Naive thymus-derived CD4-positive, alpha-beta T cell (primary cell): ENCODE data around the gene ST7L. TPM values are rescaled to one million over a fixed set of nuclear protein-coding genes. Genes with fewer than 3 reads are reported as not detected.

Source experiments
- ATAC-seq: fragments of 150-1000 bp; cut with Tn5 transposase; 2 replicates; pipeline ENCODE4 v1.10.0; 2021; ENCODE audit warnings: mild to moderate bottlenecking, moderate library complexity
- CTCF ChIA-PET: fragments of 350-600 bp; sonication (Branson Sonifier 250); formaldehyde crosslinking; loops from one replicate; lab custom pipeline; 2021; ENCODE audit warnings: antibody characterized with exemption; lab: Charles Lee
- POLR2A ChIA-PET: fragments of 350-600 bp; sonication (Branson Sonifier 250); formaldehyde crosslinking; loops from one replicate; lab custom pipeline; 2021; ENCODE audit warnings: antibody characterized with exemption, inconsistent platforms; lab: Charles Lee
- DNase-seq, 9 donors: peaks; one replicate each; pipeline versions ENCODE4 v3.0.0 to v3.0.0-alpha.2; 2020 to 2022; ENCODE audit warnings: mixed read lengths in 1 of 9
- H3K27ac ChIP-seq: one replicate; pipeline ENCODE4 v1.7.0; 2013; ENCODE audit warnings: mild to moderate bottlenecking, low read depth, low read length, moderate library complexity
- H3K27me3 ChIP-seq, 2 donors: one replicate each; pipeline ENCODE4 v1.7.0; 2013; ENCODE audit warnings: low read length in 2 of 2, mild to moderate bottlenecking in 2 of 2, moderate library complexity in 2 of 2; ENCODE audit not compliant: control insufficient read depth in 2 of 2, insufficient read depth in 2 of 2
- H3K36me3 ChIP-seq, 3 experiments: 1 replicate in 2 of 3; 2 replicates in 1 of 3; pipeline ENCODE4 v1.7.0; 2013; ENCODE audit warnings: low read length in 3 of 3, mild to moderate bottlenecking in 3 of 3, moderate library complexity in 1 of 3; ENCODE audit not compliant: insufficient read depth in 3 of 3, control insufficient read depth in 2 of 3
- H3K4me1 ChIP-seq, 2 donors: one replicate each; pipeline ENCODE4 v1.7.0; 2013; ENCODE audit warnings: low read length in 2 of 2, mild to moderate bottlenecking in 2 of 2, moderate library complexity in 1 of 2; ENCODE audit not compliant: control insufficient read depth in 2 of 2, insufficient read depth in 2 of 2
- H3K4me3 ChIP-seq: 2 replicates; pipeline ENCODE4 v1.7.0; 2013; ENCODE audit warnings: mild to moderate bottlenecking, low read length
- H3K9me3 ChIP-seq, 3 experiments: 1 replicate in 2 of 3; 2 replicates in 1 of 3; pipeline ENCODE4 v1.7.0; 2013; ENCODE audit warnings: low read length in 3 of 3; ENCODE audit not compliant: control insufficient read depth in 2 of 3
- H3K27ac Mint-ChIP-seq, 9 donors: one replicate each; pipeline ENCODE4 v1.8.0; 2020 to 2022; ENCODE audit warnings: mixed read lengths in 9 of 9, mild to moderate bottlenecking in 8 of 9, moderate library complexity in 5 of 9, inconsistent platforms in 2 of 9
- H3K27me3 Mint-ChIP-seq, 5 donors: one replicate each; pipeline ENCODE4 v1.8.0; 2021 to 2022; ENCODE audit warnings: mixed read lengths in 5 of 5, mild to moderate bottlenecking in 1 of 5
- H3K36me3 Mint-ChIP-seq, 5 donors: one replicate each; pipeline ENCODE4 v1.8.0; 2020 to 2022; ENCODE audit warnings: mixed read lengths in 5 of 5, mild to moderate bottlenecking in 3 of 5, inconsistent platforms in 1 of 5
- H3K4me1 Mint-ChIP-seq, 7 donors: one replicate each; pipeline ENCODE4 v1.8.0; 2020 to 2022; ENCODE audit warnings: mixed read lengths in 7 of 7, mild to moderate bottlenecking in 3 of 7, inconsistent platforms in 1 of 7
- H3K4me3 Mint-ChIP-seq, 10 donors: one replicate each; pipeline ENCODE4 v1.8.0; 2020 to 2022; ENCODE audit warnings: mild to moderate bottlenecking in 10 of 10, mixed read lengths in 10 of 10, moderate library complexity in 6 of 10, inconsistent platforms in 2 of 10
- H3K9me3 Mint-ChIP-seq, 11 donors: one replicate each; pipeline ENCODE4 v1.8.0; 2020 to 2022; ENCODE audit warnings: mixed read lengths in 11 of 11, mild to moderate bottlenecking in 4 of 11, inconsistent platforms in 1 of 11, moderate library complexity in 1 of 11
- intact Hi-C, 2 donors: fragments of 100-400 bp; cut with micrococcal nuclease; formaldehyde crosslinking; loops; one replicate each; pipeline ENCODE4 v1.15.1; 2023
- polyA plus RNA-seq, 2 donors: library from polyadenylated mRNA; unstranded; fragments of 300-500 nt; fragmentation: Illumina TruSeq; gene quantifications; one replicate each; pipeline ENCODE4 v1.2.3, GENCODE V29; 2021
- total RNA-seq, 6 experiments: library from RNA in 5 of 6; stranded (reverse) in 5 of 6; gene quantifications; 1 replicate in 5 of 6; 2 replicates in 1 of 6; pipeline ENCODE4 v1.2.3 and lab custom pipeline; 2021 to 2026

The ST7L gene
- total and polyA plus RNA-seq, 7 experiments from 2014 or later = 14.0 to 26.8 (median 22.7) TPM

DNA sequence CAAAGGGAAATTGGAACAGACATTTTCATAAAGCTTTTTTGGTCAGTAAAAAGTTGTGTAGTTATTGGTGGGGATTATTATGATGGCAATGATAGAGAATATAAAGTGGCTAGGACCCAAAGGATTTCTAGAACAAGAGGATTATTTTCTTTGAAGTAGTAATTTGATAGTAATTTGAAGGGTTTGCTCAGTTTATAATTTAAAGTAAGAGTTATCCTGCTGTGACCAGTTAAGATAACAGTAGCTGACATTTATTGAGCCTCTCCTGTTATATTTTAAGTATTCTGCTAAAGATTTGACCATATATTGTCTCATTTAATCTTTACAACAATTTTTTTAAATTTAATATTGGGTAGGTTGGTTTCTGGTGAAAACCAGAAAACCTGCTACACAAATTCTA is 15.4 kb upstream of the ST7L start:
- intact Hi-C loops = no loop called here
- Histone ChIP-seq H3K27me3 (no peaks in the 10 kb centered on the region), H3K4me1 (peaks cover 17 to 46% of the 10 kb centered on the region in 2 donors), H3K9me3 (no peaks in the 10 kb centered on the region), H3K36me3 (peaks cover 0 to 9% (median 0%) of the 10 kb centered on the region in 3 experiments), H3K4me3 (no peak overlapping the region), H3K27ac (no peak overlapping the region)
- DNase-seq (no peak), ATAC-seq (no peak)
- H3K36me3 Mint-ChIP-seq = peaks cover 7 to 37% (median 27%) of the 10 kb centered on the region in 5 donors
- ChIA-PET CTCF (no interaction called here), POLR2A (interaction anchor here (0.6 to 0.9 kb wide), 3 partner anchors 15 to 23 kb away, joined by 3 to 4 read pairs (median 3); partner anchors contain the start of gene ST7L)
- H3K4me1 Mint-ChIP-seq = peaks cover 46 to 83% (median 75%) of the 10 kb centered on the region in 7 donors
- H3K4me3 Mint-ChIP-seq = peak overlapping the region in 2 of 10 donors; percentile 4 to 41
- no peaks in the 10 kb centered on the region for H3K27me3 Mint-ChIP-seq
- H3K9me3 Mint-ChIP-seq = no peaks in the 10 kb centered on the region
- H3K27ac Mint-ChIP-seq = peak overlapping the region in 4 of 9 donors; percentile 14 to 62 (median 48)

GRCh38 chr1:112633628-112634027 is 14.7 kb upstream of the ST7L start:
- Mint-ChIP-seq H3K4me3 (peak overlapping the region in 4 of 10 donors; percentile 21 to 41 (median 32)), H3K4me1 (peaks cover 54 to 86% (median 83%) of the 10 kb centered on the region in 7 donors), H3K27ac (peak overlapping the region in 6 of 9 donors; percentile 14 to 77 (median 46)), H3K9me3 (no peaks in the 10 kb centered on the region), H3K27me3 (no peaks in the 10 kb centered on the region), H3K36me3 (peaks cover 12 to 40% (median 31%) of the 10 kb centered on the region in 5 donors)
- Histone ChIP-seq H3K9me3 (no peaks in the 10 kb centered on the region), H3K4me1 (peaks cover 24 to 54% of the 10 kb centered on the region in 2 donors), H3K4me3 (no peak overlapping the region), H3K27me3 (no peaks in the 10 kb centered on the region), H3K27ac (no peak overlapping the region), H3K36me3 (peaks cover 0 to 9% (median 0%) of the 10 kb centered on the region in 3 experiments)
- POLR2A ChIA-PET = no interaction called here
- DNase-seq = no peak
- CTCF ChIA-PET = no interaction called here
- intact Hi-C loops = no loop called here
- no peak for ATAC-seq

GRCh38 chr1:112629256-112629655 is 10.3 kb upstream of the ST7L start:
- Histone ChIP-seq H3K27me3 (no peaks in the 10 kb centered on the region), H3K4me3 (no peak overlapping the region), H3K27ac (no peak overlapping the region), H3K36me3 (peaks cover 0 to 21% (median 3%) of the 10 kb centered on the region in 3 experiments), H3K4me1 (peaks cover 41 to 62% of the 10 kb centered on the region in 2 donors), H3K9me3 (no peaks in the 10 kb centered on the region)
- Mint-ChIP-seq H3K27me3 (no peaks in the 10 kb centered on the region), H3K9me3 (peaks cover 0 to 1% (median 0%) of the 10 kb centered on the region in 11 donors), H3K4me3 (peak overlapping the region in 6 of 10 donors; percentile 3 to 42 (median 26)), H3K27ac (peak overlapping the region in 8 of 9 donors; percentile 2 to 73 (median 30)), H3K36me3 (peaks cover 8 to 56% (median 42%) of the 10 kb centered on the region in 5 donors), H3K4me1 (peaks cover 68 to 94% (median 91%) of the 10 kb centered on the region in 7 donors)
- ATAC-seq (no peak), DNase-seq (no peak)
- CTCF ChIA-PET = no interaction called here
- POLR2A ChIA-PET = interaction anchor here (0.9 kb wide), 1 partner anchor 11 kb away, joined by 3 read pairs; no protein-coding TSS in a partner anchor
- intact Hi-C loops = loop anchor here in 1 of 2 donors (2.0 kb wide), 1 partner anchor 14 kb away; no protein-coding TSS in a partner anchor

DNA sequence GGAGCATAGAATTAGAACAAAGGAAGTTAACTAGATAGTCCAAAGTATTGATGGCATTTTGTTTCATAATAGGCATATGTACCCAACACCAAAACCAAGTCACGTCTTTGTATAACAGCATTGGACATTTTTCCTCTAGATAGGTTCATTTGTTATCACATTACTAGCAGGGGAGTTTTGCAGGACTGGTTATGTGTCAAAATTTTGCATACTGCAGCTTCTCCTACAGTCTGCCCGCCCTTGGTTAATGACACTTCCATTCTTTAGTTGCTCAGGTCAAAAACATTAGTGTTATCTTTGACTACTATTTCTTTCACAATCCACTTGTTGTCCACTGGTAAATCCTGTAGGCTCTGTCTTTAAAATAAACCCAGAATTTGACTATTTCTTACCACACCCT is 9.6 kb upstream of the ST7L start:
- ChIA-PET CTCF (no interaction called here), POLR2A (no interaction called here)
- H3K9me3 ChIP-seq = no peaks in the 10 kb centered on the region
- H3K4me1 Mint-ChIP-seq = peaks cover 62 to 91% (median 87%) of the 10 kb centered on the region in 7 donors
- DNase-seq = no peak
- no peak for ATAC-seq
- no peak overlapping the region for H3K27ac ChIP-seq
- H3K27me3 ChIP-seq = no peaks in the 10 kb centered on the region
- no peak overlapping the region for H3K4me3 ChIP-seq
- H3K27me3 Mint-ChIP-seq = no peaks in the 10 kb centered on the region
- peaks cover 0 to 1% (median 0%) of the 10 kb centered on the region in 11 donors for H3K9me3 Mint-ChIP-seq
- H3K27ac Mint-ChIP-seq = peak overlapping the region in 5 of 9 donors; percentile 2 to 56 (median 30)
- peaks cover 0 to 21% (median 3%) of the 10 kb centered on the region in 3 experiments for H3K36me3 ChIP-seq
- H3K4me1 ChIP-seq = peaks cover 41 to 55% of the 10 kb centered on the region in 2 donors
- intact Hi-C loops = loop anchor here in 1 of 2 donors (2.0 kb wide), 1 partner anchor 14 kb away; no protein-coding TSS in a partner anchor
- peaks cover 8 to 50% (median 38%) of the 10 kb centered on the region in 5 donors for H3K36me3 Mint-ChIP-seq
- peak overlapping the region in 3 of 10 donors; percentile 34 to 42 (median 40) for H3K4me3 Mint-ChIP-seq

DNA sequence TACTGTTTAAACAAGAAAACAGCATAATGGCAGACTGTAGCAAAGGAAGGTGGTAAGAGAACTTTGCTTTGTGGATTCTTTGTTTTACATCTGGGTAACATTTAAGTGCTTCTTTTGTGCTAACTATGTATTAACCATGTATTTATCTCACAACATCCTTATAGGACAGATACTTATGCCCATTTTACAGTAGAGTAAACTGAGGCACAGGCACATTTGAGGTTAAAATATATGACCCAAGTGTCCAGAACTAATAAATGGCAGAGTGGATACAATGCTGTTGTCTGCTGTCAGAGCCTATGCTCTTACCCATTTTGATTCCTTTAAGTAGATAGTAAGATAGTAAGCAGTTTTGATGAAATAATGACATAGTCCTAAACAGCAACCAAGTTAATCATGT is 7.9 kb upstream of the ST7L start:
- H3K4me1 Mint-ChIP-seq = peaks cover 62 to 91% (median 86%) of the 10 kb centered on the region in 7 donors
- peaks cover 0 to 1% (median 0%) of the 10 kb centered on the region in 11 donors for H3K9me3 Mint-ChIP-seq
- POLR2A ChIA-PET = no interaction called here
- peak overlapping the region in 5 of 9 donors; percentile 14 to 90 (median 38) for H3K27ac Mint-ChIP-seq
- intact Hi-C loops = no loop called here
- CTCF ChIA-PET = no interaction called here
- Histone ChIP-seq H3K9me3 (no peaks in the 10 kb centered on the region), H3K4me3 (no peak overlapping the region), H3K4me1 (peaks cover 33 to 47% of the 10 kb centered on the region in 2 donors), H3K36me3 (peaks cover 0 to 21% (median 3%) of the 10 kb centered on the region in 3 experiments), H3K27ac (no peak overlapping the region), H3K27me3 (no peaks in the 10 kb centered on the region)
- DNase-seq (no peak), ATAC-seq (no peak)
- peak overlapping the region in 5 of 10 donors; percentile 11 to 40 (median 23) for H3K4me3 Mint-ChIP-seq
- H3K36me3 Mint-ChIP-seq = peaks cover 8 to 44% (median 26%) of the 10 kb centered on the region in 5 donors
- no peaks in the 10 kb centered on the region for H3K27me3 Mint-ChIP-seq

DNA sequence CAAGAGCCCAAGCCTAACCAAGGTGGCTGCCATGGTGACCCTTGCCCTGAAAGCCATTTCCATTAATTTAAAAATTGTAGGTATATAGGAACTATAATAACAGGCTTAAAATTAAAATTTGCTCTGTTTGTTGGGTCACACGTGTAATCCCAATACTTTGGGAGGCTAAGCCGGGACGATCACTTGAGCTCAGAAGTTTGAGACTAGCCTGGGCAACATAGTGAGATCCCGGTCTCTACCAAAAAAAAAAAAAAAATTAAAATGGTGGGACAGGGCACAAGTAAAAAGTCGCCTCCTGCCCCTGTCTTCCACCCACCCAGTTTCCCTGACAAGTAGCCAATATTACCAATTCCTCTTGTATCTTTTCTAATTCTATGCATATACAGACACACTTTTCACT is 7.3 kb upstream of the ST7L start:
- peak overlapping the region in 4 of 10 donors; percentile 19 to 40 (median 30) for H3K4me3 Mint-ChIP-seq
- CTCF ChIA-PET = no interaction called here
- ATAC-seq = no peak
- Histone ChIP-seq H3K4me3 (no peak overlapping the region), H3K4me1 (peaks cover 36 to 40% of the 10 kb centered on the region in 2 donors), H3K27ac (no peak overlapping the region), H3K36me3 (peaks cover 0 to 19% (median 3%) of the 10 kb centered on the region in 3 experiments), H3K9me3 (no peaks in the 10 kb centered on the region), H3K27me3 (no peaks in the 10 kb centered on the region)
- POLR2A ChIA-PET = interaction anchor here (1.1 kb wide), 1 partner anchor 48 kb away, joined by 5 read pairs; the partner anchor contains the start of gene MOV10
- no peak for DNase-seq
- peaks cover 8 to 40% (median 21%) of the 10 kb centered on the region in 5 donors for H3K36me3 Mint-ChIP-seq
- H3K4me1 Mint-ChIP-seq = peaks cover 55 to 88% (median 80%) of the 10 kb centered on the region in 7 donors
- intact Hi-C loops = no loop called here
- peak overlapping the region in 6 of 9 donors; percentile 12 to 90 (median 20) for H3K27ac Mint-ChIP-seq
- H3K9me3 Mint-ChIP-seq = peaks cover 0 to 1% (median 0%) of the 10 kb centered on the region in 11 donors
- no peaks in the 10 kb centered on the region for H3K27me3 Mint-ChIP-seq
